ENCODE results near the gene FBXL12. TPM values are rescaled to one million over a fixed set of nuclear protein-coding genes. Genes with fewer than 3 reads are reported as not detected.

The FBXL12 gene
- total RNA-seq, 1 experiment from 2014 or later, result 21.9 TPM

DNA sequence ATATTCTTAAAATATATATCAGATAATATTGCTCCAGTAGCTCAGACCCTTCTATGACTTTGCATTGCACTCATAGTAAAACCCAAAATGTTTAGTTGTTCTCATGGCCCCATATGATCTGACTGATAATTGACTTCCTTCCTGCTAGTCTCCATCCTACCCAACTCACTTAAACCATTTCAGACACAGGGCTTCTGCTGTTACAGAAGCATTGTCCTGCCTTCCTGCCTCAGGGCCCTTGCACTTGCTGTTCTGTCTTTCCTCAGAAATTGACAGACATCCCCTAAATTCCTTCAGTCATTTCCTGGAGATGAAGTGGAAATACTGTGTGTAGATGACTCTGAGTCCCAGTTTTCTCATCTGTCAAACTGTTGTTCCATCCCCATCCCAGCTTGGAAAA lies 19.7 kb downstream of the FBXL12 start:
- no peak for ATAC-seq
- Histone ChIP-seq H3K9ac (ENCODE audit: low read length) (no peak overlapping the region), H3K27me3 (ENCODE audit: insufficient read depth, low read length) (no peaks in the 10 kb centered on the region), H3K9me2 (ENCODE audit: insufficient read depth) (no peaks in the 10 kb centered on the region), H3K27ac (ENCODE audit: low read depth, low read length) (no peak overlapping the region), H3K4me3 (replicated peaks in 1 of 2; ENCODE audit: low read depth in 1 of 2, low read length in 2 of 2) (no peak overlapping the region), H3K79me2 (ENCODE audit: insufficient read depth, low read length) (no peaks in the 10 kb centered on the region), H3K36me3 (ENCODE audit: control insufficient read depth in 1 of 2, insufficient read depth in 2 of 2, low read length in 2 of 2) (no peaks in the 10 kb centered on the region), H3K9me3 (ENCODE audit: control insufficient read depth in 1 of 2, insufficient read depth in 1 of 2, low read depth in 1 of 2, low read length in 2 of 2) (no peaks in the 10 kb centered on the region), H4K20me1 (ENCODE audit: insufficient read depth) (no peaks in the 10 kb centered on the region), H2AFZ (ENCODE audit: low read depth, low read length, poor library complexity, severe bottlenecking) (no peak overlapping the region), H3K4me1 (ENCODE audit: control insufficient read depth in 1 of 2, insufficient read depth in 2 of 2, low read length in 2 of 2) (no peaks in the 10 kb centered on the region), H3K4me2 (ENCODE audit: low read length) (no peak overlapping the region)
- no TSS peak for BruUV-seq (replicated peaks)
- CTCF ChIA-PET, result interaction anchor here (0.8 to 1.1 kb wide), 2 partner anchors 173 to 594 kb away, joined by 3 read pairs; no protein-coding TSS in a partner anchor
- DNase-seq (ENCODE audit: low read depth, low spot score), result no peak
- intact Hi-C loops (cut with micrococcal nuclease), result loop anchor here (5.0 to 10.0 kb wide), 3 partner anchors 364 to 662 kb away; partner anchors contain the start of gene ZNF266
- RAD21 ChIA-PET (ENCODE audit: low non-redundant PET in 1 of 2, low total read pairs in 2 of 2, uncharacterized antibody in 2 of 2, unreplicated experiment in 2 of 2), result no interaction called here
- TF ChIP-seq, protein P1, sequence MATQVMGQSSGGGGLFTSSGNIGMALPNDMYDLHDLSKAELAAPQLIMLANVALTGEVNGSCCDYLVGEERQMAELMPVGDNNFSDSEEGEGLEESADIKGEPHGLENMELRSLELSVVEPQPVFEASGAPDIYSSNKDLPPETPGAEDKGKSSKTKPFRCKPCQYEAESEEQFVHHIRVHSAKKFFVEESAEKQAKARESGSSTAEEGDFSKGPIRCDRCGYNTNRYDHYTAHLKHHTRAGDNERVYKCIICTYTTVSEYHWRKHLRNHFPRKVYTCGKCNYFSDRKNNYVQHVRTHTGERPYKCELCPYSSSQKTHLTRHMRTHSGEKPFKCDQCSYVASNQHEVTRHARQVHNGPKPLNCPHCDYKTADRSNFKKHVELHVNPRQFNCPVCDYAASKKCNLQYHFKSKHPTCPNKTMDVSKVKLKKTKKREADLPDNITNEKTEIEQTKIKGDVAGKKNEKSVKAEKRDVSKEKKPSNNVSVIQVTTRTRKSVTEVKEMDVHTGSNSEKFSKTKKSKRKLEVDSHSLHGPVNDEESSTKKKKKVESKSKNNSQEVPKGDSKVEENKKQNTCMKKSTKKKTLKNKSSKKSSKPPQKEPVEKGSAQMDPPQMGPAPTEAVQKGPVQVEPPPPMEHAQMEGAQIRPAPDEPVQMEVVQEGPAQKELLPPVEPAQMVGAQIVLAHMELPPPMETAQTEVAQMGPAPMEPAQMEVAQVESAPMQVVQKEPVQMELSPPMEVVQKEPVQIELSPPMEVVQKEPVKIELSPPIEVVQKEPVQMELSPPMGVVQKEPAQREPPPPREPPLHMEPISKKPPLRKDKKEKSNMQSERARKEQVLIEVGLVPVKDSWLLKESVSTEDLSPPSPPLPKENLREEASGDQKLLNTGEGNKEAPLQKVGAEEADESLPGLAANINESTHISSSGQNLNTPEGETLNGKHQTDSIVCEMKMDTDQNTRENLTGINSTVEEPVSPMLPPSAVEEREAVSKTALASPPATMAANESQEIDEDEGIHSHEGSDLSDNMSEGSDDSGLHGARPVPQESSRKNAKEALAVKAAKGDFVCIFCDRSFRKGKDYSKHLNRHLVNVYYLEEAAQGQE (IDR thresholded peaks at IDR 0.05; ENCODE audit: low read depth), result no peak
- TF ChIP-seq POLR2AphosphoS5 (IDR thresholded peaks at IDR 0.05; ENCODE audit: low read depth, low read length), result no peak
- TF ChIP-seq EZH2phosphoT487 (IDR thresholded peaks at IDR 0.05; ENCODE audit: borderline replicate concordance), result no peak
- no peak for TF ChIP-seq YY1 (IDR thresholded peaks at IDR 0.05; ENCODE audit: extremely low read depth, insufficient replicate concordance, low read depth, low read length)
- no peak for TF ChIP-seq CBX3 (IDR thresholded peaks at IDR 0.05; ENCODE audit: low read depth)
- TF ChIP-seq, protein P2, sequence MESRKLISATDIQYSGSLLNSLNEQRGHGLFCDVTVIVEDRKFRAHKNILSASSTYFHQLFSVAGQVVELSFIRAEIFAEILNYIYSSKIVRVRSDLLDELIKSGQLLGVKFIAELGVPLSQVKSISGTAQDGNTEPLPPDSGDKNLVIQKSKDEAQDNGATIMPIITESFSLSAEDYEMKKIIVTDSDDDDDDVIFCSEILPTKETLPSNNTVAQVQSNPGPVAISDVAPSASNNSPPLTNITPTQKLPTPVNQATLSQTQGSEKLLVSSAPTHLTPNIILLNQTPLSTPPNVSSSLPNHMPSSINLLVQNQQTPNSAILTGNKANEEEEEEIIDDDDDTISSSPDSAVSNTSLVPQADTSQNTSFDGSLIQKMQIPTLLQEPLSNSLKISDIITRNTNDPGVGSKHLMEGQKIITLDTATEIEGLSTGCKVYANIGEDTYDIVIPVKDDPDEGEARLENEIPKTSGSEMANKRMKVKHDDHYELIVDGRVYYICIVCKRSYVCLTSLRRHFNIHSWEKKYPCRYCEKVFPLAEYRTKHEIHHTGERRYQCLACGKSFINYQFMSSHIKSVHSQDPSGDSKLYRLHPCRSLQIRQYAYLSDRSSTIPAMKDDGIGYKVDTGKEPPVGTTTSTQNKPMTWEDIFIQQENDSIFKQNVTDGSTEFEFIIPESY (IDR thresholded peaks at IDR 0.05; ENCODE audit: extremely low read depth, insufficient replicate concordance, low read length), result no peak
- no peak for TF ChIP-seq CEBPB (IDR thresholded peaks at IDR 0.05; ENCODE audit: low read depth)
- TF ChIP-seq SIN3A (IDR thresholded peaks at IDR 0.05; ENCODE audit: low read depth), result no peak
- no peak for TF ChIP-seq ZFX (IDR thresholded peaks at IDR 0.05)
- no peak for TF ChIP-seq POLR2A (IDR thresholded peaks at IDR 0.05; ENCODE audit: borderline replicate concordance, extremely low read depth, insufficient read depth, insufficient read length)
- POLR2A ChIA-PET, result no interaction called here

Measured in HCT116 (cell line).